Ishikawa (cell line): ENCODE data around the gene HHIP.

ENCODE experiments used
- EP300 ChIP-seq: IDR thresholded peaks from 2 replicates; pipeline ENCODE4 v1.6.1; 2012; ENCODE audit warnings: borderline replicate concordance
- MAX ChIP-seq: IDR thresholded peaks from 2 replicates; pipeline ENCODE4 v1.6.1; 2012
- RAD21 ChIP-seq: IDR thresholded peaks from 2 replicates; pipeline ENCODE4 v1.6.1; 2012; ENCODE audit warnings: low read depth
- REST ChIP-seq: IDR thresholded peaks from 2 replicates; pipeline ENCODE4 v1.6.1; 2012; ENCODE audit warnings: low read depth, mild to moderate bottlenecking
- TAF1 ChIP-seq: IDR thresholded peaks from 2 replicates; pipeline ENCODE4 v1.6.1; 2012; ENCODE audit warnings: low read depth, mild to moderate bottlenecking
- YY1 ChIP-seq: IDR thresholded peaks from 2 replicates; pipeline ENCODE4 v1.6.1; 2012; ENCODE audit warnings: low read depth
- ZBTB7A ChIP-seq: IDR thresholded peaks from 2 replicates; pipeline ENCODE4 v1.6.1; 2012; ENCODE audit warnings: low read depth

- TF ChIP-seq EP300 = no peak
- TF ChIP-seq MAX = no peak
- no peak for TF ChIP-seq TAF1
- TF ChIP-seq RAD21 = no peak
- no peak for TF ChIP-seq REST
- no peak for TF ChIP-seq YY1
- TF ChIP-seq ZBTB7A = no peak
Measured at GRCh38 chr4:144689125-144689524, 43.2 kb downstream of the HHIP start.
